Gastrocnemius medialis (tissue), 4 donors: ENCODE measurements around the gene PRKCA. TPM values are rescaled to one million over a fixed set of nuclear protein-coding genes. Genes with fewer than 3 reads are reported as not detected.

Experiments used
- ATAC-seq, 2 donors: fragments of 150-250 bp; one replicate each; pipeline ENCODE4 v1.9.1; 2016
- DNase-seq, 2 donors: peaks; one replicate each; pipeline ENCODE4 v3.0.0-alpha.2; 2019
- H3K27ac ChIP-seq, 4 donors: fragments of 200-600 bp; sonication (generic); 1 replicate in 1 of 4; 2 replicates in 3 of 4; pipeline ENCODE4 v1.5.1; 2016 to 2018; ENCODE audit warnings: mild to moderate bottlenecking in 2 of 4, moderate library complexity in 1 of 4
- H3K27me3 ChIP-seq, 3 donors: fragments of 200-600 bp; sonication (generic) in 2 of 3; 1 replicate in 1 of 3; 2 replicates in 2 of 3; pipeline versions ENCODE4 v1.5.1 to v1.6.0; 2016 to 2019; ENCODE audit warnings: mild to moderate bottlenecking in 1 of 3, moderate library complexity in 1 of 3
- H3K36me3 ChIP-seq, 2 donors: fragments of 200-600 bp; sonication (generic) in 1 of 2; one replicate each; pipeline ENCODE4 v1.5.1; 2017 to 2018
- H3K4me1 ChIP-seq, 2 donors: fragments of 200-600 bp; sonication (generic) in 1 of 2; one replicate each; pipeline ENCODE4 v1.5.1; 2016 to 2017; ENCODE audit warnings: mild to moderate bottlenecking in 2 of 2
- H3K4me3 ChIP-seq, 4 donors: fragments of 200-600 bp; sonication (generic) in 3 of 4; 1 replicate in 1 of 4; 2 replicates in 3 of 4; pipeline ENCODE4 v1.5.1; 2016 to 2019; ENCODE audit warnings: mild to moderate bottlenecking in 2 of 4
- H3K9me3 ChIP-seq, 3 donors: fragments of 200-600 bp; sonication (generic) in 2 of 3; 1 replicate in 1 of 3; 2 replicates in 2 of 3; pipeline ENCODE4 v1.5.1; 2016 to 2019
- CTCF ChIP-seq, 5 experiments: fragments of 450-650 bp in 3 of 5; fragments of 200-600 bp in 2 of 5; sonication (generic) in 2 of 5; IDR thresholded peaks in 4 of 5; conservative IDR thresholded peaks in 1 of 5; 1 replicate in 4 of 5; 2 replicates in 1 of 5; pipeline ENCODE4 v1.5.1; 2016 to 2019; ENCODE audit warnings: antibody characterized with exemption in 5 of 5, mild to moderate bottlenecking in 3 of 5, moderate library complexity in 3 of 5
- POLR2A ChIP-seq, 2 donors: fragments of 450-650 bp; IDR thresholded peaks; one replicate each; pipeline ENCODE4 v1.6.1; 2017; ENCODE audit warnings: antibody characterized with exemption in 2 of 2, mild to moderate bottlenecking in 2 of 2, moderate library complexity in 2 of 2
- in situ Hi-C, 4 donors: fragments of 200-750 bp; cut with MboI; loops; one replicate each; pipeline versions ENCODE4 v1.15.0 to v1.8.0; 2017; ENCODE audit warnings: low sequenced_read_pairs in 4 of 4
- intact Hi-C: fragments of 100-400 bp; cut with DNase I; formaldehyde crosslinking; loops from one replicate; pipeline ENCODE4 v1.15.1; 2023; ENCODE audit warnings: low total_unique reads
- total RNA-seq, 4 donors: library from RNA; depleted of rRNA; stranded (reverse); fragments of >200 nt; gene quantifications; one replicate each; pipeline versions ENCODE4 v1.1.0 to v1.2.3, GENCODE V29; 2016

The PRKCA gene
- total RNA-seq, 4 donors from 2014 or later = 7.6 to 16.8 (median 11.1) TPM

GRCh38 chr17:66673668-66674276 lies 371.4 kb downstream of the PRKCA start:
- H3K9me3 ChIP-seq = no peaks in the 10 kb centered on the region
- no peaks in the 10 kb centered on the region for H3K27me3 ChIP-seq
- H3K27ac ChIP-seq = peak overlapping the region in 3 of 4 donors; percentile 9 to 22 (median 14)
- H3K4me1 ChIP-seq = peaks cover 13 to 25% of the 10 kb centered on the region in 2 donors
- intact Hi-C loops (loop anchor here (1.0 to 5.0 kb wide), 3 partner anchors 46 to 418 kb away; no protein-coding TSS in a partner anchor), in situ Hi-C loops (loop anchor here (5.0 to 10.0 kb wide), 2 partner anchors 416 to 419 kb away; no protein-coding TSS in a partner anchor)
- H3K36me3 ChIP-seq = no peaks in the 10 kb centered on the region
- TF ChIP-seq CTCF (IDR thresholded peaks at IDR 0.05 in 4 of 5, conservative IDR thresholded peaks at IDR 0.05 in 1 of 5) = peak; percentile 64 to 75 (median 73)
- no peak for TF ChIP-seq POLR2A (IDR thresholded peaks at IDR 0.05)
- DNase-seq (peak; percentile 16 to 24), ATAC-seq (peak; percentile 25 to 47)
- no peak overlapping the region for H3K4me3 ChIP-seq

GRCh38 chr17:66675273-66675990 lies 373.0 kb downstream of the PRKCA start:
- no peaks in the 10 kb centered on the region for H3K9me3 ChIP-seq
- H3K36me3 ChIP-seq = no peaks in the 10 kb centered on the region
- H3K4me1 ChIP-seq = peaks cover 13 to 25% of the 10 kb centered on the region in 2 donors
- peak in 1 of 2 donors; percentile 3 for ATAC-seq
- TF ChIP-seq POLR2A (IDR thresholded peaks at IDR 0.05) (no peak), CTCF (IDR thresholded peaks at IDR 0.05 in 4 of 5, conservative IDR thresholded peaks at IDR 0.05 in 1 of 5) (no peak)
- intact Hi-C loops = loop anchor here (5.0 kb wide), 1 partner anchor 1118 kb away; no protein-coding TSS in a partner anchor
- peak overlapping the region; percentile 84 to 93 (median 92) for H3K27ac ChIP-seq
- DNase-seq = no peak
- in situ Hi-C loops = loop anchor here in 2 of 4 donors (10.0 kb wide), 1 partner anchor 421 kb away; no protein-coding TSS in a partner anchor
- peak overlapping the region in 1 of 4 donors; percentile 18 for H3K4me3 ChIP-seq
- no peaks in the 10 kb centered on the region for H3K27me3 ChIP-seq

- peak; percentile 82 to 92 for ATAC-seq
Measured at GRCh38 chr17:66675991-66676371, 373.6 kb downstream of the PRKCA start.

GRCh38 chr17:66676421-66676820 lies 374.0 kb downstream of the PRKCA start:
- peak overlapping the region; percentile 84 to 93 (median 92) for H3K27ac ChIP-seq
- peak overlapping the region; percentile 22 to 49 (median 24) for H3K4me3 ChIP-seq
- no peaks in the 10 kb centered on the region for H3K36me3 ChIP-seq
- no peaks in the 10 kb centered on the region for H3K27me3 ChIP-seq
- in situ Hi-C loops (loop anchor here in 2 of 4 donors (10.0 kb wide), 1 partner anchor 422 kb away; no protein-coding TSS in a partner anchor), intact Hi-C loops (loop anchor here (1.0 to 5.0 kb wide), 3 partner anchors 168 to 1119 kb away; partner anchors contain the start of gene PRKCA)
- ATAC-seq (peak; percentile 81 to 86), DNase-seq (peak; percentile 71 to 90)
- TF ChIP-seq CTCF (IDR thresholded peaks at IDR 0.05 in 4 of 5, conservative IDR thresholded peaks at IDR 0.05 in 1 of 5) (no peak), POLR2A (IDR thresholded peaks at IDR 0.05) (no peak)
- no peaks in the 10 kb centered on the region for H3K9me3 ChIP-seq
- H3K4me1 ChIP-seq = peaks cover 13 to 25% of the 10 kb centered on the region in 2 donors

More at GRCh38 chr17:66675991-66676371, 373.6 kb downstream of the PRKCA start:
- Histone ChIP-seq H3K27ac (peak overlapping the region; percentile 84 to 93 (median 92)), H3K36me3 (no peaks in the 10 kb centered on the region), H3K27me3 (no peaks in the 10 kb centered on the region), H3K9me3 (no peaks in the 10 kb centered on the region), H3K4me1 (peaks cover 13 to 25% of the 10 kb centered on the region in 2 donors), H3K4me3 (peak overlapping the region; percentile 22 to 49 (median 24))
- peak; percentile 83 to 90 for DNase-seq
- intact Hi-C loops (loop anchor here (1.0 to 5.0 kb wide), 3 partner anchors 167 to 1119 kb away; partner anchors contain the start of gene PRKCA), in situ Hi-C loops (loop anchor here in 2 of 4 donors (10.0 kb wide), 1 partner anchor 421 kb away; no protein-coding TSS in a partner anchor)
- TF ChIP-seq POLR2A (IDR thresholded peaks at IDR 0.05) = peak in 1 of 2 donors; percentile 22
- TF ChIP-seq CTCF (IDR thresholded peaks at IDR 0.05 in 4 of 5, conservative IDR thresholded peaks at IDR 0.05 in 1 of 5) = no peak
